GM19193 (cell line): ENCODE results near the gene SLC7A4.

ENCODE experiments used
- POLR2A ChIP-seq: IDR thresholded peaks from 4 replicates; pipeline ENCODE4 v1.6.1; 2011; ENCODE audit not compliant: insufficient read depth, insufficient read length; ENCODE audit errors: extremely low read depth

SLC7A4 gene

GRCh38 chr22:20988573-20989322 lies 43.6 kb downstream of the SLC7A4 start:
- TF ChIP-seq POLR2A, result no peak

- TF ChIP-seq POLR2A, result no peak
Observed at GRCh38 chr22:20987375-20987774, 45.0 kb downstream of the SLC7A4 start.

GRCh38 chr22:20986365-20986764 lies 46.0 kb downstream of the SLC7A4 start:
- no peak for TF ChIP-seq POLR2A

GRCh38 chr22:20985720-20986119 lies 46.6 kb downstream of the SLC7A4 start:
- TF ChIP-seq POLR2A, result no peak

- TF ChIP-seq POLR2A, result no peak
Observed at GRCh38 chr22:20983081-20983771, 49.1 kb downstream of the SLC7A4 start.

- no peak for TF ChIP-seq POLR2A
Observed at GRCh38 chr22:20982563-20982882, 49.8 kb downstream of the SLC7A4 start.

GRCh38 chr22:20981787-20982562 lies 50.4 kb downstream of the SLC7A4 start, which contains the start of gene LZTR1:
LZTR1 (plus strand) TSS chr22:20982297; CDS start chr22:20982372, 75 bp downstream.
- TF ChIP-seq POLR2A, result peak; percentile 98

GRCh38 chr22:20980938-20981722 lies 51.2 kb downstream of the SLC7A4 start:
- TF ChIP-seq POLR2A, result no peak

GRCh38 chr22:20980523-20980922 lies 51.8 kb downstream of the SLC7A4 start:
- TF ChIP-seq POLR2A, result no peak

- no peak for TF ChIP-seq POLR2A
Observed at GRCh38 chr22:20979940-20980453, 52.4 kb downstream of the SLC7A4 start.

GRCh38 chr22:20979243-20979809 lies 53.0 kb downstream of the SLC7A4 start:
- no peak for TF ChIP-seq POLR2A
